22Rv1 (cell line): ENCODE results near the gene TNS2.

Source experiments
- H3K27ac ChIP-seq: fragments of 450-650 bp; 2 replicates; pipeline ENCODE4 v1.5.1; 2017
- CTCF ChIP-seq: fragments of 450-650 bp; IDR thresholded peaks from 2 replicates; pipeline ENCODE4 v1.5.1; 2017; ENCODE audit warnings: mild to moderate bottlenecking
- ZFX ChIP-seq: fragments of 450-650 bp; IDR thresholded peaks from 2 replicates; pipeline ENCODE4 v1.6.1; 2017; ENCODE audit warnings: antibody characterized with exemption, borderline replicate concordance

Gene TNS2

GRCh38 chr12:53096759-53097158 lies 46.9 kb downstream of the TNS2 start:
- TF ChIP-seq CTCF: no peak
- TF ChIP-seq ZFX: no peak
- H3K27ac ChIP-seq: no peak overlapping the region

GRCh38 chr12:53097207-53097563 lies 47.3 kb downstream of the TNS2 start:
- H3K27ac ChIP-seq: no peak overlapping the region
- TF ChIP-seq CTCF (no peak), ZFX (no peak)

DNA sequence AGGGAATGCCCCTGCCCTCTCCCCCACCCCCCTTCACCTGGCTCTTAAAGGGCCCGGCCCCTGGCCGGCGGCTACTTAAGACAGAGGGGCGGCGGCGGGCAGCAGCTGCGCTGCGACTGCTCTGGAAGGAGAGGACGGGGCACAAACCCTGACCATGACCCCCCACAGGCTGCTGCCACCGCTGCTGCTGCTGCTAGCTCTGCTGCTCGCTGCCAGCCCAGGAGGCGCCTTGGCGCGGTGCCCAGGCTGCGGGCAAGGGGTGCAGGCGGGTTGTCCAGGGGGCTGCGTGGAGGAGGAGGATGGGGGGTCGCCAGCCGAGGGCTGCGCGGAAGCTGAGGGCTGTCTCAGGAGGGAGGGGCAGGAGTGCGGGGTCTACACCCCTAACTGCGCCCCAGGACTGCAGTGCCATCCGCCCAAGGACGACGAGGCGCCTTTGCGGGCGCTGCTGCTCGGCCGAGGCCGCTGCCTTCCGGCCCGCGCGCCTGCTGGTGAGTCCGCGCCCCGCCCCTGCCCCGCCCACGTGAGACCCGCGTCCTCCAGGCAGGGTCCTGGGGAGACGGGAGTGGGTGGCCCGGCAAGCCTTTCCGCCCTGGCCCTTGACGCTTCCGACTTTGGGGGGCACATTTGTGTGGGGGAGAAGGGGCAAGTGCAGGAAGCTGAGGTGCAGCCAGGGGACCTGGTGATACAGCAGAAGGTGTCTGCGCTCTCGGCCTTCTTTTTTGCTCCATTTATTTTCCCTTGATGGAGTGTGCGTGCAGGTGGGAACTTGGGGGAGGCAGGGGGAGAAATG lies 47.9 kb downstream of the TNS2 start, which contains the start of gene IGFBP6:
Gene IGFBP6, plus strand, starts transcription at position 104 of the 790 bp plus-strand sequence. Its CDS starts 51 bp downstream, at position 155.
- no peak within 1 kb of the TSS for H3K27ac ChIP-seq
- TF ChIP-seq CTCF (0 out of 2 replicates have a peak, but pooled peaks have one; percentile 6), ZFX (no peak)

GRCh38 chr12:53098354-53098981 lies 48.6 kb downstream of the TNS2 start:
- H3K27ac ChIP-seq: no peak overlapping the region
- TF ChIP-seq ZFX (no peak), CTCF (no peak)

DNA sequence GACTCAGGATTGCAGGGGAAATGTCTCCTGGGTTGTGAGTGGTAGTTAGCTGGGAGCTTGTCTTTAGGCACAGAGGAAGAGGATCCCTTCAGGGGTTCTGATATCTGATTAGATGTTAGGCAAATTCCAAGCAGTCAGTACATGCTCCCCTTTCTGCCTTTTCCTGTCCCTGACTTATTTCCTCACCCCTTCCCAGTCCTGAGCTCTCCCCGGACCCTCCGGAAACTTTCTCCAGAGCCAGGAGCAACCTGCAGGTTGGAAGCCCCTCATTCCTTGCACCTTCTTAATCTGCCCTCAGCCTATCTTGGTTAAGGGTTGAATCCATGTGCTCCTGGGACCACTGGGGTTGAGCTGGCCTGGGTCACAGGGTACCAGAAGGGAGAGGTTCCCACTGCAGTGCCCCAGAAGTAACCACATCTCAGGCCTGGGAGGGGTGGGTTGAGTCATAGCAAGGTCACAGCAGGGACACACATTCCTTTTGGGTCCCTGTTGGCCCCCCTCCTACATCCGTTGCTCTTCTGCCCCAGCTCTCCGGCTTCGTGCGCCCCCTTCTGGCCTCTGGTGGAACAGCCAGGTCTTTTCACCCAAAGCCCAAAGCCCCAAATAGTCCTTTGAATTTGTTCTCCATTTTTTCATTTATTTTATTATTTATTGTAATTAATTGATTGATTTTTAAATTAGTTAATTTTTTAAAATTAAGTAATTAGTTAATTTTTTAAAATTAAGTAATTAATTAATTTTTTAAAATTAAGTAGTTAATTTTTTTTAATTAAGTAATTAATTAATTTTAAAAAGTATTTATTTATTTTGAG lies 49.4 kb downstream of the TNS2 start:
- no peak overlapping the region for H3K27ac ChIP-seq
- TF ChIP-seq ZFX: no peak
- TF ChIP-seq CTCF: peak; percentile 99

DNA sequence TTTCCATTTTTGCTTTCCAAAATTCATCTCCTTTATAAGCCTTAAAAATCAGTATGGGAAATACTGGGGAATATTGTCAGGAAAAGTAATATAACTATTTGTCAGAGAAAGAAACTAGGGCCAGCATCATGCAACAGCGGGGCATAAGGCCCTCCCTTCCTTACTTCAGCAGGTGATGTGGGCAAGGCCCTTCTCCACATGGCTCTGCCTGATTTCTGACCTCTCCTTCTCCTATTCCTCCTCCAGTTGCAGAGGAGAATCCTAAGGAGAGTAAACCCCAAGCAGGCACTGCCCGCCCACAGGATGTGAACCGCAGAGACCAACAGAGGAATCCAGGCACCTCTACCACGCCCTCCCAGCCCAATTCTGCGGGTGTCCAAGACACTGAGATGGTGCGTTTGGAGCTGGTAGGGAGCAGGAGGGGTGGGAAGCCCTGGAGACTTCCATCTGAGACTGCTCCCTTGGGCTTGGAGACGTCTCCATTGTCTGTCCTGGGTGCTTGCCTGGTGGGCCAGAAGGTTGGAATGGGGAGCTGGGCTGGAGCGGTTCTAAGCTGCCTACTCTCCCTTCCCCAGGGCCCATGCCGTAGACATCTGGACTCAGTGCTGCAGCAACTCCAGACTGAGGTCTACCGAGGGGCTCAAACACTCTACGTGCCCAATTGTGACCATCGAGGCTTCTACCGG lies 50.7 kb downstream of the TNS2 start:
- no peak overlapping the region for H3K27ac ChIP-seq
- no peak for TF ChIP-seq ZFX
- no peak for TF ChIP-seq CTCF
